ENCODE results near the gene TIAM1.

DNA sequence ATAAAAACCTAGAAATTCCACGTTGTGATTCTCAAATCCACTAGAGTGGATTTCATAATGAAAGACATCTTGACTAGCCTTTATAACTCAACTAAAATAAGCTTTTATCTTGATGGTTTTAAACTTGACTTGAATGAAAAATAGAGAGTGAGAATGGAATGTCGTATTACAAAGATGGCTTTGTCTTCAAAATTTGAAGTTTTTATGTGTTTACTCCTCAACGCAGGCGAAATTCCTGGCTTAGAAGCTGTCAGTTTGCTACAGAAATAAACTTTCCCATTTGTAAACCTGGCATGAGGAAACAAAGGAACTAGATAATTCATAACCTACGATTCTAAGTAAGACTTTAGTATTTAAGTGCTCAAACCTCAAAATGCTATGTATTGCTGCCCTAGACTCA, 215.8 kb downstream of the TIAM1 start:
- TF ChIP-seq POLR2A (IDR thresholded peaks at IDR 0.05) (no peak), CTCF (IDR thresholded peaks at IDR 0.05) (no peak), POLR2AphosphoS5 (IDR thresholded peaks at IDR 0.05) (no peak)

Measured in stomach (tissue), 4 donors.